GM19468 (cell line): ENCODE measurements around the gene SLC2A5.

Source experiments
- ATAC-seq: cut with Tn5 transposase; IDR thresholded peaks from one replicate; pipeline ENCODE4 v1.9.1; 2021; ENCODE audit warnings: mild to moderate bottlenecking, moderate library complexity, moderate number of reproducible peaks; ENCODE audit not compliant: unreplicated experiment; ENCODE audit errors: extremely low read depth

SLC2A5 gene

DNA sequence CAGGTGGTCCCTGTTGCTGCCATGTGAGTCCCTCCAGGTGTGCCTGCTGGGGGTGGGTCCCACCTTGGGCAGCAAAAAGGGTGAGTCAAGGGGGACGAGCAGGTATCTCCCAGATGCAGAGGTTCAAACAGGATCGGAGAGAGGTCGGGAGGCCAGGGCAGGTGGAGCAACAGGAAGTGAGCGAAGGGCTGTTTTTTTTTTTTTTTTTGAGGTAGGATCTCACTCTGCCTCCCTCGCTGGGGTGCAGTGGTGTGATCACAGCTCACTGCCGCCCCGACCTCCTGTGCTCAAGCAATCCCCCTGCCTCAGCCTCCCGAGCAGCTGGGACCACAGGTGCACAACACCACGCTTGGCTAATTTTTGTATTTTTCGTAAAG, 82.6 kb downstream of the SLC2A5 start:
- no peak for ATAC-seq

DNA sequence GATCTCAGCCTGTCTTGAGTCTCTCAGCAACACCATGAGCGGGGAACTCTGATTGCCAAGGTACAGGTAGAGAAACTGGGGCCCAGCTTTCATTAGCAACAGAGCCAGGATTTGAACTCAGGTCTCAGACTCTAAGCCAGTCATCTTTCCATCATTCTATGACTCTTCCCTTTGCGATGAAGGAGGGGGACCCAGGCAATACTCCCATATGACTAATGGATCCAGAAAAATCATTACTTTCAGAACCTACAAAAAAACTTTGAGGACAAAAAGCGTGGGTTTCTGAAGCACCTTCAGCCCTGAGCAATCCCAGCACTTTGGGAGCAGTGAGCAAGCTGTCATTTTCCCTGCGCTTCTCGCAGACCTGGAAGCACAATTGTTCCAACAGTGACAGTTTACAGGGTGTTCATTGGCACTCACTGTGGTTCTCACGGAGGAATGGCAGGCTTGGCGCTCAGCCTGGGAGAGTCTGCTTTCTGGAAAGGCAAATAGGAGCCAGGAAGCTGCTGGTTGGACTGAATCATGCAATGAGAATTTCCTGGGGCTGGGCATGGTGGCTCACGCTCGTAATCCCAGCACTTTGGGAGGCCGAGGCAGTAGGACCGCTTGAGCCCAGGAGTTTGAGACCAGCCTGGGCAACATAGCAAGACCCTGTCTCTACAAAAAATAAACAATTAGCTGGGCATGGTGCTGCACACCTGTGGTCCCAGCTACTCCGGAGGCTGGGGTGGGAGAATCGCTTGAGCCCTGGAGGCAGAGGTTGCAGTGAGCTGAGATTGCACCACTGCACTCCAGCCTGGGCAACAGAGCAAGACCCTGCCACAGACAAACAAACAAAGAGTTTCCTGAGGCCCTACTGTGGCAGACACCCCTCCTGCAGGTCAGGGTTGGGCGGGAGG, 83.3 kb downstream of the SLC2A5 start:
- ATAC-seq, result no peak
